Transverse colon (tissue), 4 donors: ENCODE results near the gene C20orf96. TPM values are rescaled to one million over a fixed set of nuclear protein-coding genes. Genes with fewer than 3 reads are reported as not detected.

Experiments
- DNase-seq: peaks from one replicate; pipeline ENCODE4 v3.0.0-alpha.2; 2019
- H3K27ac ChIP-seq, 4 donors: fragments of 200-600 bp; sonication (generic); 2 replicates each; pipeline ENCODE4 v1.5.1; 2016 to 2018; ENCODE audit warnings: inconsistent platforms in 4 of 4
- H3K27me3 ChIP-seq: fragments of 200-600 bp; sonication (generic); 2 replicates; pipeline ENCODE4 v1.5.1; 2017; ENCODE audit warnings: inconsistent platforms
- H3K36me3 ChIP-seq, 4 donors: fragments of 200-600 bp; sonication (generic); 2 replicates each; pipeline ENCODE4 v1.5.1; 2017 to 2019; ENCODE audit warnings: inconsistent platforms in 4 of 4
- H3K4me1 ChIP-seq, 4 donors: fragments of 200-600 bp; sonication (generic); 2 replicates each; pipeline ENCODE4 v1.5.1; 2017 to 2020; ENCODE audit warnings: inconsistent platforms in 4 of 4
- H3K4me3 ChIP-seq, 4 donors: fragments of 200-600 bp; sonication (generic); 1 replicate in 1 of 4; 2 replicates in 3 of 4; pipeline versions ENCODE4 v1.5.1 to v1.6.1; 2017 to 2019; ENCODE audit warnings: inconsistent platforms in 4 of 4
- H3K9me3 ChIP-seq, 2 donors: fragments of 200-600 bp; sonication (generic); 2 replicates each; pipeline ENCODE4 v1.5.1; 2017 to 2019; ENCODE audit warnings: inconsistent platforms in 2 of 2
- EP300 ChIP-seq: sonication (generic); formaldehyde crosslinking; IDR thresholded peaks from one replicate; pipeline ENCODE4 v1.6.1; 2017; ENCODE audit warnings: antibody characterized with exemption, low read depth
- POLR2A ChIP-seq: fragments of 450-650 bp; IDR thresholded peaks from one replicate; pipeline ENCODE4 v1.6.1; 2016; ENCODE audit warnings: antibody characterized with exemption, mild to moderate bottlenecking, moderate library complexity
- POLR2AphosphoS5 ChIP-seq, 3 donors: sonication (generic); formaldehyde crosslinking; IDR thresholded peaks; one replicate each; pipeline ENCODE4 v1.6.1; 2016; ENCODE audit warnings: antibody characterized with exemption in 3 of 3
- WGBS, 2 donors: methylation state at CpG; one replicate each; pipeline ENCODE4 v1.1.5; 2018; ENCODE audit warnings: low coverage in 1 of 2; 5-methylcytosine and 5-hydroxymethylcytosine counted together
- in situ Hi-C, 4 donors: fragments of 200-750 bp; cut with MboI; loops; one replicate each; pipeline versions ENCODE4 v1.15.0 to v1.15.1; 2017; ENCODE audit warnings: low sequenced_read_pairs in 3 of 4, low pct_ligation_motif_present in 1 of 4, low pct_unique_long_range_greater_than_20kb in 1 of 4
- intact Hi-C: fragments of 100-400 bp; cut with DNase I; formaldehyde crosslinking; loops from one replicate; pipeline ENCODE4 v1.15.1; 2023; ENCODE audit warnings: low total_unique reads
- total RNA-seq, 4 donors: library from RNA; depleted of rRNA; stranded (reverse); fragments of >200 nt; gene quantifications; one replicate each; pipeline ENCODE4 v1.1.0, GENCODE V29; 2016
- TF ChIP-seq, protein P1 (sequence below), 5 experiments: fragments of 200-600 bp in 3 of 5; fragments of 450-650 bp in 2 of 5; sonication (generic) in 3 of 5; IDR thresholded peaks; 1 replicate in 2 of 5; 2 replicates in 3 of 5; pipeline ENCODE4 v1.5.1; 2016 to 2017; ENCODE audit warnings: antibody characterized with exemption in 5 of 5, inconsistent platforms in 3 of 5, mild to moderate bottlenecking in 2 of 5, moderate library complexity in 1 of 5

C20orf96 gene
- total RNA-seq, 4 donors from 2014 or later = 3.0 to 97.3 (median 3.7) TPM

GRCh38 chr20:275791-276190, 14.8 kb downstream of the C20orf96 start:
- Histone ChIP-seq H3K27me3 (no peaks in the 10 kb centered on the region), H3K9me3 (no peaks in the 10 kb centered on the region), H3K27ac (no peak overlapping the region), H3K4me3 (no peak overlapping the region), H3K4me1 (no peaks in the 10 kb centered on the region), H3K36me3 (peaks cover 0 to 12% (median 2%) of the 10 kb centered on the region in 4 donors)
- TF ChIP-seq POLR2AphosphoS5 (IDR thresholded peaks at IDR 0.05) = no peak
- no peak for TF ChIP-seq POLR2A
- no peak for TF ChIP-seq EP300
- TF ChIP-seq, protein P1, sequence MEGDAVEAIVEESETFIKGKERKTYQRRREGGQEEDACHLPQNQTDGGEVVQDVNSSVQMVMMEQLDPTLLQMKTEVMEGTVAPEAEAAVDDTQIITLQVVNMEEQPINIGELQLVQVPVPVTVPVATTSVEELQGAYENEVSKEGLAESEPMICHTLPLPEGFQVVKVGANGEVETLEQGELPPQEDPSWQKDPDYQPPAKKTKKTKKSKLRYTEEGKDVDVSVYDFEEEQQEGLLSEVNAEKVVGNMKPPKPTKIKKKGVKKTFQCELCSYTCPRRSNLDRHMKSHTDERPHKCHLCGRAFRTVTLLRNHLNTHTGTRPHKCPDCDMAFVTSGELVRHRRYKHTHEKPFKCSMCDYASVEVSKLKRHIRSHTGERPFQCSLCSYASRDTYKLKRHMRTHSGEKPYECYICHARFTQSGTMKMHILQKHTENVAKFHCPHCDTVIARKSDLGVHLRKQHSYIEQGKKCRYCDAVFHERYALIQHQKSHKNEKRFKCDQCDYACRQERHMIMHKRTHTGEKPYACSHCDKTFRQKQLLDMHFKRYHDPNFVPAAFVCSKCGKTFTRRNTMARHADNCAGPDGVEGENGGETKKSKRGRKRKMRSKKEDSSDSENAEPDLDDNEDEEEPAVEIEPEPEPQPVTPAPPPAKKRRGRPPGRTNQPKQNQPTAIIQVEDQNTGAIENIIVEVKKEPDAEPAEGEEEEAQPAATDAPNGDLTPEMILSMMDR (IDR thresholded peaks at IDR 0.05) = no peak
- in situ Hi-C loops (no loop called here), intact Hi-C loops (loop anchor here (10.0 kb wide), 1 partner anchor 49 kb away; the partner anchor contains the start of gene SOX12)
- no peak for DNase-seq
- 83 to 91% methylated on average over 2 to 7 of the region's 7 CpGs for WGBS, 2 donors

DNA sequence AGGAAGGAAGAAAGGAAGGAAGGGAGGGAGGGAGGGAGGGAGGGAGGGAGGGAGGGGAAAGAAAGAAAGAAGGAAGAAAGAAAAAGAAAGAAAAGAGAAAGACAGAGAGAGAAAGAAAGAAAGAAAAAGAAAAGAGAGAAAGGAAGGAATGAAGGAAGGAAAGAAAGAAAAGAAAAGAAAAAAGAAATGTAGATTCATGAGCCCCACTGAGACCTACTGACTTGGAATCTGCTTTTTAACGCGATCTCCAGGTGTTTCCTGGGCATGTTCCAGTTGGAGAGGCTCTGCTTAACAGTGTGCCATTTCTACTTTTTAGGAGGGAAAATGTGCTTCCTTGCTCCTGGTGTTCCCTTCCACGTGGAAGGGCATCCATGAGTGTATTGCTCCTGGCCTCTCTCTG, 16.7 kb downstream of the C20orf96 start:
- in situ Hi-C loops = no loop called here
- TF ChIP-seq EP300 = no peak
- TF ChIP-seq, protein P1 (IDR thresholded peaks at IDR 0.05) = no peak
- no peak for TF ChIP-seq POLR2AphosphoS5 (IDR thresholded peaks at IDR 0.05)
- no peak for TF ChIP-seq POLR2A

DNA sequence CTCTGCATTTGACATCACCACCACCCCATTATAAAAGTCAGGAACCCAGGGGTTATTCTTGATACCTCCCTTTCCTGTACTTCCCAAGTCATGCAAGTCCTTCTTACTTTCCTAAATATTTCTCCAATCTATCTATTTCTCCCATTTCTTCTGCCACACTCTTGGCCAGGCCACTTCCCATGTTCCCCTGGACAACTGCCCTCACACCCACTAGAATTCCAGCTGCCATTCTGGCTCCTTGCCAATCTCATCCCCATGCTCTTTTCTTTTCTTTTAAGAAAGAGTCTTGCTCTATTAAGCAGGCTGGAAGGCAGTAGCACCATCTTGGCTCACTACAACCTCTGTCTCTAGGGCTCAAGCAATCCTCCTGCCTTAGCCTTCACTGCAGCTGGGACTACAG, 17.8 kb downstream of the C20orf96 start:
- in situ Hi-C loops (no loop called here), intact Hi-C loops (loop anchor here (10.0 kb wide), 1 partner anchor 52 kb away; the partner anchor contains the start of gene SOX12)
- DNase-seq = no peak

More for the DNA sequence above, 16.7 kb downstream of the C20orf96 start:
- intact Hi-C loops = loop anchor here (10.0 kb wide), 1 partner anchor 51 kb away; the partner anchor contains the start of gene SOX12
- no peak for DNase-seq
- H3K9me3 ChIP-seq = no peaks in the 10 kb centered on the region
- no peak overlapping the region for H3K27ac ChIP-seq
- H3K27me3 ChIP-seq = no peaks in the 10 kb centered on the region
- 74% methylated on average over 3 of the region's 3 CpGs for WGBS, 2 donors
- H3K4me3 ChIP-seq = no peak overlapping the region
- no peaks in the 10 kb centered on the region for H3K4me1 ChIP-seq
- peaks cover 0 to 12% (median 2%) of the 10 kb centered on the region in 4 donors for H3K36me3 ChIP-seq

GRCh38 chr20:271528-271927, 19.0 kb downstream of the C20orf96 start:
- H3K4me1 ChIP-seq = peaks cover 0 to 9% (median 2%) of the 10 kb centered on the region in 4 donors
- in situ Hi-C loops (no loop called here), intact Hi-C loops (loop anchor here (10.0 kb wide), 1 partner anchor 53 kb away; the partner anchor contains the start of gene SOX12)
- no peak overlapping the region for H3K4me3 ChIP-seq
- H3K36me3 ChIP-seq = peaks cover 0 to 2% (median under 1%) of the 10 kb centered on the region in 4 donors
- H3K27me3 ChIP-seq = no peaks in the 10 kb centered on the region
- no peak overlapping the region for H3K27ac ChIP-seq
- DNase-seq = no peak
- TF ChIP-seq POLR2AphosphoS5 (IDR thresholded peaks at IDR 0.05) (no peak), POLR2A (no peak), EP300 (no peak)
- TF ChIP-seq, protein P1 (IDR thresholded peaks at IDR 0.05) = no peak
- H3K9me3 ChIP-seq = no peaks in the 10 kb centered on the region

More for the DNA sequence above, 17.8 kb downstream of the C20orf96 start:
- H3K4me1 ChIP-seq = no peaks in the 10 kb centered on the region
- no peak overlapping the region for H3K27ac ChIP-seq
- TF ChIP-seq, protein P1 (IDR thresholded peaks at IDR 0.05) = no peak
- TF ChIP-seq EP300 = no peak
- H3K27me3 ChIP-seq = no peaks in the 10 kb centered on the region
- peaks cover 0 to 12% (median 2%) of the 10 kb centered on the region in 4 donors for H3K36me3 ChIP-seq
- no peaks in the 10 kb centered on the region for H3K9me3 ChIP-seq
- H3K4me3 ChIP-seq = no peak overlapping the region
